HepG2 (cell line): ENCODE measurements around the gene TMEM132E. TPM values are rescaled to one million over a fixed set of nuclear protein-coding genes. Genes with fewer than 3 reads are reported as not detected.

Experiments used
- ATAC-seq: fragments of 200-7000 bp; cut with Tn5 transposase; 3 replicates; pipeline ENCODE4 v1.9.1; 2020; ENCODE audit warnings: mild to moderate bottlenecking, moderate library complexity
- BruUV-seq: library from RNA; stranded (reverse); fragments of 400-500 nt; replicated peaks from 2 replicates; lab custom pipeline; 2021; lab: Mats Ljungman, UMichigan
- CTCF ChIA-PET: fragments of 300-600 bp; formaldehyde crosslinking; extraction: SDS; loops from one replicate; lab custom pipeline; 2021; ENCODE audit warnings: low total read pairs, inconsistent platforms, low intra/inter-chr PET ratio; lab: Yijun Ruan, JAX
- POLR2A ChIA-PET: fragments of 350-600 bp; sonication (Branson Sonifier 250); formaldehyde crosslinking; loops from one replicate; lab custom pipeline; 2020; ENCODE audit warnings: antibody characterized with exemption, inconsistent platforms; lab: Yijun Ruan, JAX
- DNase-seq: peaks from one replicate; pipeline ENCODE4 v3.0.0-alpha.2; 2015; ENCODE audit warnings: low spot score
- FAIRE-seq: peaks from 3 replicates; lab custom pipeline; 2011; peaks lifted over from hg19 to GRCh38; lab: Jason Lieb, UNC
- H2AFZ ChIP-seq: one replicate; pipeline ENCODE4 v1.6.1; 2011; ENCODE audit warnings: low read length, inconsistent platforms
- H3K27ac ChIP-seq: fragments of 300-600 bp; 3 replicates; pipeline ENCODE4 v1.8.0; 2011; ENCODE audit warnings: mixed run types, mild to moderate bottlenecking, mixed read lengths, low read length, inconsistent platforms; ENCODE audit not compliant: insufficient read depth; ENCODE audit errors: extremely low read length
- H3K27me3 ChIP-seq, 2 experiments: fragments of 200-600 bp in 1 of 2; 2 replicates in 1 of 2; 3 replicates in 1 of 2; pipeline versions ENCODE4 v1.6.0 to v1.8.0; 2011; ENCODE audit warnings: low read length in 2 of 2, mild to moderate bottlenecking in 2 of 2, moderate library complexity in 2 of 2, inconsistent platforms in 1 of 2; ENCODE audit not compliant: insufficient read depth in 2 of 2, control insufficient read depth in 1 of 2
- H3K36me3 ChIP-seq, 2 experiments: fragments of 200-600 bp in 1 of 2; replicated peaks in 1 of 2; 2 replicates in 1 of 2; 3 replicates in 1 of 2; pipeline versions ENCODE4 v1.5.1 to v1.8.0; 2011; ENCODE audit warnings: low read length in 2 of 2, inconsistent platforms in 1 of 2; ENCODE audit not compliant: insufficient read depth in 2 of 2, control insufficient read depth in 1 of 2
- H3K4me1 ChIP-seq: 2 replicates; pipeline ENCODE4 v1.5.1; 2012; ENCODE audit warnings: low read length, inconsistent platforms; ENCODE audit not compliant: insufficient read depth
- H3K4me2 ChIP-seq: 2 replicates; pipeline ENCODE4 v1.6.0; 2011; ENCODE audit warnings: low read depth, low read length, inconsistent platforms
- H3K4me3 ChIP-seq, 3 experiments: fragments of 200-600 bp in 1 of 3; sonication (generic), shearing (Covaris generic) in 1 of 3; replicated peaks in 1 of 3; 2 replicates each; pipeline ENCODE4 v1.5.1; 2011 to 2016; ENCODE audit warnings: low read length in 3 of 3, inconsistent platforms in 2 of 3, low read depth in 2 of 3, mild to moderate bottlenecking in 2 of 3, control low read depth in 1 of 3, mixed read lengths in 1 of 3; ENCODE audit not compliant: insufficient read depth in 1 of 3
- H3K79me2 ChIP-seq: one replicate; pipeline ENCODE4 v1.6.1; 2011; ENCODE audit warnings: low read length, inconsistent platforms; ENCODE audit not compliant: insufficient read depth
- H3K9ac ChIP-seq: 2 replicates; pipeline ENCODE4 v1.6.0; 2011; ENCODE audit warnings: mild to moderate bottlenecking, low read depth, low read length, inconsistent platforms; ENCODE audit not compliant: insufficient read depth
- H3K9me3 ChIP-seq: 2 replicates; pipeline ENCODE4 v1.5.1; 2012; ENCODE audit warnings: mild to moderate bottlenecking, low read length
- H4K20me1 ChIP-seq: 2 replicates; pipeline ENCODE4 v1.6.0; 2011; ENCODE audit warnings: inconsistent platforms, mild to moderate bottlenecking, low read length, moderate library complexity; ENCODE audit not compliant: insufficient read depth
- ELF3 ChIP-seq: IDR thresholded peaks from 2 replicates; pipeline ENCODE4 v1.6.1; 2016; ENCODE audit warnings: missing genetic modification reagents, missing compliant biosample characterization
- GLI4 ChIP-seq: sonication (generic); formaldehyde crosslinking; IDR thresholded peaks from 2 replicates; pipeline ENCODE4 v1.5.1; 2020; ENCODE audit warnings: missing genetic modification reagents, mild to moderate bottlenecking, moderate library complexity, borderline replicate concordance
- HES4 ChIP-seq: sonication (generic); formaldehyde crosslinking; IDR thresholded peaks from 2 replicates; pipeline ENCODE4 v1.9.0; 2021; ENCODE audit warnings: mild to moderate bottlenecking, missing genetic modification reagents, borderline replicate concordance
- MIER3 ChIP-seq: IDR thresholded peaks from 2 replicates; pipeline ENCODE4 v1.6.1; 2016; ENCODE audit warnings: missing compliant biosample characterization, borderline replicate concordance
- REL ChIP-seq: sonication (generic); formaldehyde crosslinking; conservative IDR thresholded peaks from 2 replicates; pipeline ENCODE4 v1.8.0; 2022; ENCODE audit warnings: mild to moderate bottlenecking, missing genetic modification reagents, moderate library complexity
- ZBTB46 ChIP-seq: sonication (generic); formaldehyde crosslinking; IDR thresholded peaks from 2 replicates; pipeline ENCODE4 v1.4.0; 2020; ENCODE audit warnings: mild to moderate bottlenecking, missing genetic modification reagents, borderline replicate concordance
- ZC3H4 ChIP-seq: sonication (generic); formaldehyde crosslinking; IDR thresholded peaks from 2 replicates; pipeline ENCODE4 v1.4.0; 2020; ENCODE audit warnings: missing genetic modification reagents, borderline replicate concordance
- ZNF432 ChIP-seq: sonication (generic); formaldehyde crosslinking; IDR thresholded peaks from 2 replicates; pipeline ENCODE4 v1.5.0; 2020; ENCODE audit warnings: missing genetic modification reagents, mild to moderate bottlenecking, borderline replicate concordance
- ZNF460 ChIP-seq: sonication (generic); formaldehyde crosslinking; IDR thresholded peaks from 2 replicates; pipeline ENCODE4 v1.5.1; 2020; ENCODE audit warnings: missing genetic modification reagents, mild to moderate bottlenecking, borderline replicate concordance
- ZNF547 ChIP-seq: sonication (generic); formaldehyde crosslinking; IDR thresholded peaks from 2 replicates; pipeline ENCODE4 v1.5.1; 2020; ENCODE audit warnings: mild to moderate bottlenecking, missing genetic modification reagents
- WGBS: methylation state at CpG from one replicate; pipeline ENCODE4 v1.1.6; 2017; ENCODE audit warnings: low lambda C conversion rate; 5-methylcytosine and 5-hydroxymethylcytosine counted together
- in situ Hi-C: cut with HindIII; loops from 2 replicates; pipeline ENCODE4 v1.10.0; 2017; ENCODE audit warnings: low pct_unique_long_range_greater_than_20kb; ENCODE audit not compliant: extremely low pct_ligation_motif_present
- intact Hi-C: fragments of 100-400 bp; cut with micrococcal nuclease; formaldehyde crosslinking; loops from one replicate; pipeline ENCODE4 v1.10.0; 2022; ENCODE audit not compliant: unreplicated experiment
- polyA plus RNA-seq, 8 experiments: library from polyadenylated mRNA; depleted of rRNA in 3 of 8; stranded (reverse) in 7 of 8; unstranded in 1 of 8; fragments of >200 nt; fragmentation: Illumina TruSeq in 4 of 8; extraction: Trizol in 4 of 8; gene quantifications; 2 replicates each; pipeline versions ENCODE4 v1.2.1 to v1.2.3, GENCODE V29; 2011 to 2016; ENCODE audit warnings: low read depth in 4 of 8, missing spikeins in 1 of 8, mixed read lengths in 1 of 8; ENCODE audit not compliant: insufficient read depth in 1 of 8
- total RNA-seq, 5 experiments: library from RNA; depleted of rRNA; stranded (reverse); fragments of >200 nt; fragmentation: Illumina TruSeq; extraction: Trizol; gene quantifications; 2 replicates each; pipeline ENCODE4 v1.2.3, GENCODE V29; 2016; ENCODE audit warnings: low read depth in 1 of 5
- TF ChIP-seq, protein P1 (sequence below): sonication (generic); formaldehyde crosslinking; IDR thresholded peaks from 2 replicates; pipeline ENCODE4 v1.5.1; 2020; ENCODE audit warnings: missing genetic modification reagents, mild to moderate bottlenecking, borderline replicate concordance
- TF ChIP-seq, protein P2 (sequence below): sonication (generic); formaldehyde crosslinking; IDR thresholded peaks from 2 replicates; pipeline ENCODE4 v1.4.0; 2020; ENCODE audit warnings: missing genetic modification reagents

Gene TMEM132E
- total and polyA plus RNA-seq, 2 of the 13 experiments (the other 11 are each of a cell fraction or from before 2014, with no cell fraction given), result not detected

- no peak for TF ChIP-seq HES4 (CRISPR knock-in tag)
Measured at GRCh38 chr17:34663714-34664113, 84.3 kb downstream of the TMEM132E start (continued).

GRCh38 chr17:34665150-34665806 lies 85.9 kb downstream of the TMEM132E start:
- Histone ChIP-seq H3K27me3 (peaks cover 0 to 18% of the 10 kb centered on the region in 2 experiments; a peak in 3 of 5 replicates), H3K36me3 (no peaks in the 10 kb centered on the region), H3K4me3 (no peak overlapping the region), H3K79me2 (no peaks in the 10 kb centered on the region), H4K20me1 (no peaks in the 10 kb centered on the region), H3K27ac (no peak overlapping the region), H3K9me3 (no peaks in the 10 kb centered on the region), H3K4me2 (no peak overlapping the region), H3K4me1 (no peaks in the 10 kb centered on the region), H2AFZ (no peak overlapping the region), H3K9ac (no peak overlapping the region)
- FAIRE-seq (no peak), ATAC-seq (no peak), DNase-seq (no peak)
- ChIA-PET CTCF (no interaction called here), POLR2A (no interaction called here)
- intact Hi-C loops, result no loop called here
- TF ChIP-seq ZNF432 (CRISPR knock-in tag) (no peak), MIER3 (no peak), ZBTB46 (CRISPR knock-in tag) (no peak), GLI4 (CRISPR knock-in tag) (no peak), ELF3 (CRISPR knock-in tag) (no peak), REL (CRISPR knock-in tag) (no peak), ZC3H4 (CRISPR knock-in tag) (no peak), ZNF460 (no peak), ZNF547 (CRISPR knock-in tag) (no peak)
- TF ChIP-seq, protein P1, sequence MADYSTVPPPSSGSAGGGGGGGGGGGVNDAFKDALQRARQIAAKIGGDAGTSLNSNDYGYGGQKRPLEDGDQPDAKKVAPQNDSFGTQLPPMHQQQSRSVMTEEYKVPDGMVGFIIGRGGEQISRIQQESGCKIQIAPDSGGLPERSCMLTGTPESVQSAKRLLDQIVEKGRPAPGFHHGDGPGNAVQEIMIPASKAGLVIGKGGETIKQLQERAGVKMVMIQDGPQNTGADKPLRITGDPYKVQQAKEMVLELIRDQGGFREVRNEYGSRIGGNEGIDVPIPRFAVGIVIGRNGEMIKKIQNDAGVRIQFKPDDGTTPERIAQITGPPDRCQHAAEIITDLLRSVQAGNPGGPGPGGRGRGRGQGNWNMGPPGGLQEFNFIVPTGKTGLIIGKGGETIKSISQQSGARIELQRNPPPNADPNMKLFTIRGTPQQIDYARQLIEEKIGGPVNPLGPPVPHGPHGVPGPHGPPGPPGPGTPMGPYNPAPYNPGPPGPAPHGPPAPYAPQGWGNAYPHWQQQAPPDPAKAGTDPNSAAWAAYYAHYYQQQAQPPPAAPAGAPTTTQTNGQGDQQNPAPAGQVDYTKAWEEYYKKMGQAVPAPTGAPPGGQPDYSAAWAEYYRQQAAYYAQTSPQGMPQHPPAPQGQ (CRISPR knock-in tag), result no peak
- TF ChIP-seq, protein P2, sequence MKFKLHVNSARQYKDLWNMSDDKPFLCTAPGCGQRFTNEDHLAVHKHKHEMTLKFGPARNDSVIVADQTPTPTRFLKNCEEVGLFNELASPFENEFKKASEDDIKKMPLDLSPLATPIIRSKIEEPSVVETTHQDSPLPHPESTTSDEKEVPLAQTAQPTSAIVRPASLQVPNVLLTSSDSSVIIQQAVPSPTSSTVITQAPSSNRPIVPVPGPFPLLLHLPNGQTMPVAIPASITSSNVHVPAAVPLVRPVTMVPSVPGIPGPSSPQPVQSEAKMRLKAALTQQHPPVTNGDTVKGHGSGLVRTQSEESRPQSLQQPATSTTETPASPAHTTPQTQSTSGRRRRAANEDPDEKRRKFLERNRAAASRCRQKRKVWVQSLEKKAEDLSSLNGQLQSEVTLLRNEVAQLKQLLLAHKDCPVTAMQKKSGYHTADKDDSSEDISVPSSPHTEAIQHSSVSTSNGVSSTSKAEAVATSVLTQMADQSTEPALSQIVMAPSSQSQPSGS (CRISPR knock-in tag), result no peak
- in situ Hi-C loops, result no loop called here
- no TSS peak for BruUV-seq
- WGBS, result 5% methylated on average over 11 of the region's 12 CpGs
